Right lobe of liver (tissue), 4 donors: ENCODE data around the gene TCF7.

ENCODE experiments used
- CTCF ChIP-seq, 4 donors: fragments of 200-600 bp in 3 of 4; fragments of 450-650 bp in 1 of 4; IDR thresholded peaks; one replicate each; pipeline versions ENCODE4 v1.5.1 to v1.8.0; 2016 to 2022; ENCODE audit warnings: antibody characterized with exemption in 4 of 4, mild to moderate bottlenecking in 2 of 4
- POLR2A ChIP-seq: fragments of 450-650 bp; IDR thresholded peaks from one replicate; pipeline ENCODE4 v1.6.1; 2017; ENCODE audit warnings: antibody characterized with exemption, mild to moderate bottlenecking
- donor health status: DM: no; HTN: no; CAD: no.
- donor health status: DM: no; HTN: no; CAD: no.
- donor health status: DM: no; HTN: yes; CAD: no.

GRCh38 chr5:134195666-134196065 is 81.2 kb downstream of the TCF7 start:
- TF ChIP-seq CTCF (IDR thresholded peaks at IDR 0.05) = no peak
- no peak for TF ChIP-seq POLR2A
